Heart left ventricle (tissue), 16 donors: ENCODE measurements around the gene SEMA4D. TPM values are rescaled to one million over a fixed set of nuclear protein-coding genes. Genes with fewer than 3 reads are reported as not detected.
A peak's percentile ranks its signal among the peaks of the same experiment; 100 is the strongest.

Source experiments
- ATAC-seq, 4 donors: fragments of 200-7000 bp; cut with Tn5 transposase; one replicate each; pipeline ENCODE4 v1.9.1; 2020 to 2022; ENCODE audit warnings: moderate library complexity in 4 of 4, mild to moderate bottlenecking in 3 of 4, moderate number of reproducible peaks in 1 of 4
- DNase-seq, 5 donors: peaks; one replicate each; pipeline ENCODE4 v3.0.0-alpha.2; 2020
- H3K27ac ChIP-seq, 12 donors: fragments of 200-600 bp; sonication (generic) in 4 of 12; one replicate each; pipeline versions ENCODE4 v1.5.0 to v1.8.0; 2016 to 2022; ENCODE audit warnings: mild to moderate bottlenecking in 2 of 12
- H3K27me3 ChIP-seq, 9 donors: fragments of 200-600 bp; sonication (generic) in 2 of 9; one replicate each; pipeline versions ENCODE4 v1.5.1 to v1.8.0; 2016 to 2022; ENCODE audit warnings: mild to moderate bottlenecking in 3 of 9
- H3K36me3 ChIP-seq, 9 donors: fragments of 200-600 bp; sonication (generic) in 2 of 9; one replicate each; pipeline versions ENCODE4 v1.5.0 to v1.8.0; 2018 to 2022; ENCODE audit warnings: mild to moderate bottlenecking in 2 of 9
- H3K4me1 ChIP-seq, 12 donors: fragments of 200-600 bp; sonication (generic) in 4 of 12; one replicate each; pipeline versions ENCODE4 v1.5.0 to v1.8.0; 2016 to 2022; ENCODE audit warnings: mild to moderate bottlenecking in 3 of 12
- H3K4me3 ChIP-seq, 12 donors: fragments of 200-600 bp; sonication (generic) in 4 of 12; one replicate each; pipeline versions ENCODE4 v1.5.0 to v1.8.0; 2017 to 2022; ENCODE audit warnings: mild to moderate bottlenecking in 9 of 12, moderate library complexity in 4 of 12
- H3K9me3 ChIP-seq, 12 donors: fragments of 200-600 bp; sonication (generic) in 4 of 12; one replicate each; pipeline versions ENCODE4 v1.5.0 to v1.8.0; 2016 to 2022; ENCODE audit warnings: mild to moderate bottlenecking in 1 of 12
- POLR2A ChIP-seq, 2 donors: fragments of 450-650 bp; IDR thresholded peaks; one replicate each; pipeline ENCODE4 v1.6.1; 2017; ENCODE audit warnings: antibody characterized with exemption in 2 of 2, mild to moderate bottlenecking in 2 of 2, moderate library complexity in 2 of 2
- WGBS, 4 donors: extraction: QIAGEN DNeasy Blood & Tissue Kit in 2 of 4; methylation state at CpG; one replicate each; pipeline versions ENCODE4 v1.1.5 to v1.1.7; 2013 to 2018; 5-methylcytosine and 5-hydroxymethylcytosine counted together
- intact Hi-C, 10 donors: fragments of 100-400 bp; cut with DNase I; formaldehyde crosslinking; loops; one replicate each; pipeline versions ENCODE4 v1.11.1 to v1.14.2; 2022
- polyA plus RNA-seq, 2 donors: library from polyadenylated mRNA; stranded (reverse); fragments of 200-250 nt; gene quantifications; one replicate each; pipeline ENCODE4 v1.2.3, GENCODE V29; 2013
- total RNA-seq, 9 donors: library from RNA; depleted of rRNA in 2 of 9; stranded (reverse); fragments of >200 nt in 2 of 9; fragmentation: NEBNext Ultra II Directional in 3 of 9; extraction: Animal tissue kit (Norgen Biotek cat#: 25700) in 3 of 9; gene quantifications; one replicate each; pipeline versions ENCODE4 v1.1.0 to v1.2.4, GENCODE V29; 2016 to 2023
- TF ChIP-seq, protein P1 (sequence below), 12 donors: fragments of 200-600 bp; sonication (generic) in 4 of 12; IDR thresholded peaks; one replicate each; pipeline versions ENCODE4 v1.5.0 to v1.8.0; 2018 to 2022; ENCODE audit warnings: antibody characterized with exemption in 12 of 12, mild to moderate bottlenecking in 5 of 12
- donor health status: ischemic (EF 13 %, LVEDD 7.1; RV severe dilation, severe dysfunction).
- donor health status: healthy with polysubstance abuse.
- donor health status: DM: no; HTN: yes; CAD: no.
- donor health status: DM: no; HTN: no; CAD: no.
- donor health status: ischemic (EF 25% LVEDD 6.9; RV normal size, moderate dysfunction).
- donor health status: ischemic (EF 25% LVEDD 5.7; RV mildly dilated, moderate dysfunction).
- donor health status: healthy.
- donor health status: DM: yes; HTN: yes; CAD: no.
- donor health status: ischemic (EF 35%, LVEDD 5.7; RV mildly dilated, moderate dysfunction).
- donor health status: nonischemic (EF 11% LVEDD 7.7; RV severe dilation, severe dysfunction).
- donor health status: DM: yes; HTN: yes; CAD: no.
- donor health status: PGD.
- donor health status: ischemic (EF 29% LVEDD 5.4; RV normal size, mild dysfunction).
- donor health status: nonischemic (EF 23%, LVEDD 6.1; RV moderate dilation, normal function).

SEMA4D gene
- total and polyA plus RNA-seq, 11 donors = 4.0 to 59.8 (median 20.2) TPM

DNA sequence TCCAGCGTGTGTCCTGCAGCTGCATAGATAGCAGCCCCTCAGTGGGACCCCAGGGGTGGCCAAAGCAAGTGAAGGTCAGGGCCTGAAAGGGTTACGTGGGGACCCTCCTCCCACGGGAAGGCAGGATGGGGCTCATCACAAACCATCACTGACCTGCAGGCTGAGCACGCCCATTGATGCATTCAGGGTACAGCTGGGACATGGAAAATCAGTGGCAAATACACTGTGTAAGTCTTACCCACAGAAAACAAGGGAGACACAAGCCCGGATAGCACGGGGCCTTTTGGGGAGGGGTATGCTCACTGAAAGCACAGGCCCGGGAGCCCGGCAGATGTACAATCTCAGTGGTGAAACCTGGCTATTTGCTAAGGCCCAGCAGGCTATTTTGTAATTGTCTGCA, 49.1 kb downstream of the SEMA4D start:
- TF ChIP-seq, protein P1, sequence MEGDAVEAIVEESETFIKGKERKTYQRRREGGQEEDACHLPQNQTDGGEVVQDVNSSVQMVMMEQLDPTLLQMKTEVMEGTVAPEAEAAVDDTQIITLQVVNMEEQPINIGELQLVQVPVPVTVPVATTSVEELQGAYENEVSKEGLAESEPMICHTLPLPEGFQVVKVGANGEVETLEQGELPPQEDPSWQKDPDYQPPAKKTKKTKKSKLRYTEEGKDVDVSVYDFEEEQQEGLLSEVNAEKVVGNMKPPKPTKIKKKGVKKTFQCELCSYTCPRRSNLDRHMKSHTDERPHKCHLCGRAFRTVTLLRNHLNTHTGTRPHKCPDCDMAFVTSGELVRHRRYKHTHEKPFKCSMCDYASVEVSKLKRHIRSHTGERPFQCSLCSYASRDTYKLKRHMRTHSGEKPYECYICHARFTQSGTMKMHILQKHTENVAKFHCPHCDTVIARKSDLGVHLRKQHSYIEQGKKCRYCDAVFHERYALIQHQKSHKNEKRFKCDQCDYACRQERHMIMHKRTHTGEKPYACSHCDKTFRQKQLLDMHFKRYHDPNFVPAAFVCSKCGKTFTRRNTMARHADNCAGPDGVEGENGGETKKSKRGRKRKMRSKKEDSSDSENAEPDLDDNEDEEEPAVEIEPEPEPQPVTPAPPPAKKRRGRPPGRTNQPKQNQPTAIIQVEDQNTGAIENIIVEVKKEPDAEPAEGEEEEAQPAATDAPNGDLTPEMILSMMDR (IDR thresholded peaks at IDR 0.05) = no peak
- TF ChIP-seq POLR2A (IDR thresholded peaks at IDR 0.05) = no peak
- DNase-seq (no peak), ATAC-seq (no peak)
- no peak overlapping the region for H3K4me3 ChIP-seq
- H3K27me3 ChIP-seq = no peaks in the 10 kb centered on the region
- peaks cover 0 to 31% (median 3%) of the 10 kb centered on the region in 12 donors for H3K4me1 ChIP-seq
- peaks cover 0 to 7% (median 0%) of the 10 kb centered on the region in 9 donors for H3K36me3 ChIP-seq
- H3K27ac ChIP-seq = peak overlapping the region in 1 of 12 donors; percentile 1
- H3K9me3 ChIP-seq = no peaks in the 10 kb centered on the region
- intact Hi-C loops = loop anchor here in 1 of 10 donors (10.0 kb wide), 1 partner anchor 64 kb away; no protein-coding TSS in a partner anchor
- 76 to 83% (median 79%) methylated on average over 8 of the region's 8 CpGs for WGBS, 4 donors

DNA sequence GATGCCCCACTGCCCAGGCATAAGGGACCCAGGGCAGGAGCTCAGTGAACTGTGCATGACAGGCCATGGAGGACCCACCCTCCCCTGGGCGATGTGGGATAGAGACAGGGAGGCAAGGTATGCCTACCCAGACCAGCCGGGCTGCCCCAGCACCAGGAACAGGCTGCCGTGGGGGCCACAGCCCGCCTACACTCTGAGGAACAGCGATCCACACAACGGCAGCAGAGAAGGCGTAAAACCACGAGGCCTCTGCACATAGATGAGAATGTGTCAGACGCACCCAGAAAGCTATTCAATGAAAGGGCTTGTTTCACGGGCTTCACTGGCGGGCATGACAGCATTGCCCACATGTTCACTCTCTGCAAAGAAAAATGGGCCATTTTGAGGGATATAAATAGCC, 49.5 kb downstream of the SEMA4D start:
- DNase-seq (peak in 1 of 5 donors; percentile 31), ATAC-seq (no peak)
- Histone ChIP-seq H3K4me1 (peaks cover 0 to 36% (median 3%) of the 10 kb centered on the region in 12 donors), H3K9me3 (no peaks in the 10 kb centered on the region), H3K27me3 (no peaks in the 10 kb centered on the region), H3K4me3 (no peak overlapping the region), H3K27ac (peak overlapping the region in 1 of 12 donors; percentile 1), H3K36me3 (peaks cover 0 to 7% (median 0%) of the 10 kb centered on the region in 9 donors)
- intact Hi-C loops = loop anchor here in 1 of 10 donors (10.0 kb wide), 1 partner anchor 64 kb away; no protein-coding TSS in a partner anchor
- TF ChIP-seq, protein P1 (IDR thresholded peaks at IDR 0.05) = no peak
- no peak for TF ChIP-seq POLR2A (IDR thresholded peaks at IDR 0.05)
- 79 to 86% (median 83%) methylated on average over 11 of the region's 11 CpGs for WGBS, 4 donors

DNA sequence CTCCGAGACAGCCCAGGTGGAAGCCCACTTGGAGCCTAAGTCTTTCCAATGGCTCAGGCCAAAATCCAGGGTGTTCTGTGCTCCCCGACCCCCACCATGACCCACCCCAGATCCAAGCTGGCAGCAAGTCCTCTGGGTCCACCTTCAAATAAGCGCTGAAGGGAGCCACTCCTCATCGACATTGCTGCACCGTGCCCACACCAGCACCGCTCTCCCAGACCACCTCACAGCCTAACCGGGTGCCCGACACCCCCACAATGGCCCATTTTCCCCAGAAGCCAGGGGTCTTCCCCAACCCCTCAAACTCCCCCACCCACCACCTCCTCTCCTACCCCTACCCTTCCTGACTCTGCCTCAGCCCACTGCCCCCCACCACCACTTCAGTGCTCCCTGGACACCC, 50.5 kb downstream of the SEMA4D start:
- intact Hi-C loops = loop anchor here in 1 of 10 donors (10.0 kb wide), 1 partner anchor 63 kb away; no protein-coding TSS in a partner anchor
- peak in 1 of 5 donors; percentile 23 for DNase-seq

DNA sequence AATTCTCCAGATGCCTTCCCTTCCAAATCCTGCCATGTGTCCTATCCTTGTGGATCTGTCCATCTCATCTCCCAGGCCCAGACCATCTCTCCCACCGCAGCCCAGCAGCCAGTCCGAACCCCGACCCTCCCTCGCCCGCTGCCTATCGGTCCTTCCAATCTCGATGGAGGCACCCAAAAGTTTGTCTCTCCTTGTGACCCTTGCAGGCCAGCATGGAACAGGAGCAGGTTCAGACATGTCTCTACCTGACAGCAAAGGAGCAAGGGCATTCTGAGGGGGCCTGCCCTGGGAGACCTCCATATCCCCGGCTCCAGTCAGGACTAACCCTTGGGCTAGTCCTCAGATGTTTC, 51.0 kb downstream of the SEMA4D start:
- WGBS, 4 donors = 91 to 97% (median 92%) methylated on average over 8 of the region's 8 CpGs
- H3K27me3 ChIP-seq = no peaks in the 10 kb centered on the region
- peaks cover 0 to 49% (median 3%) of the 10 kb centered on the region in 12 donors for H3K4me1 ChIP-seq
- peak in 1 of 5 donors; percentile 11 for DNase-seq
- H3K4me3 ChIP-seq = no peak overlapping the region
- no peaks in the 10 kb centered on the region for H3K36me3 ChIP-seq
- no peaks in the 10 kb centered on the region for H3K9me3 ChIP-seq
- H3K27ac ChIP-seq = no peak overlapping the region
- intact Hi-C loops = loop anchor here in 1 of 10 donors (10.0 kb wide), 1 partner anchor 62 kb away; no protein-coding TSS in a partner anchor
- ATAC-seq = no peak
- TF ChIP-seq, protein P1 (IDR thresholded peaks at IDR 0.05) = no peak
- TF ChIP-seq POLR2A (IDR thresholded peaks at IDR 0.05) = no peak

More for the DNA sequence above, 50.5 kb downstream of the SEMA4D start:
- no peaks in the 10 kb centered on the region for H3K36me3 ChIP-seq
- peaks cover 0 to 44% (median 3%) of the 10 kb centered on the region in 12 donors for H3K4me1 ChIP-seq
- H3K27me3 ChIP-seq = no peaks in the 10 kb centered on the region
- TF ChIP-seq, protein P1 (IDR thresholded peaks at IDR 0.05) = no peak
- no peak for TF ChIP-seq POLR2A (IDR thresholded peaks at IDR 0.05)
- 96 to 99% (median 98%) methylated on average over 8 of the region's 8 CpGs for WGBS, 4 donors
- H3K4me3 ChIP-seq = no peak overlapping the region
- H3K27ac ChIP-seq = no peak overlapping the region
- H3K9me3 ChIP-seq = no peaks in the 10 kb centered on the region
- no peak for ATAC-seq
